Tibial artery (tissue), 4 donors: ENCODE data around the gene ADAM19.

Experiments
- DNase-seq, 2 donors: peaks; one replicate each; pipeline ENCODE4 v3.0.0-alpha.2; 2019
- H3K27ac ChIP-seq, 2 donors: fragments of 200-600 bp; sonication (generic) in 1 of 2; 1 replicate in 1 of 2; 2 replicates in 1 of 2; pipeline ENCODE4 v1.5.1; 2018 to 2019; ENCODE audit warnings: mild to moderate bottlenecking in 1 of 2
- H3K27me3 ChIP-seq, 2 donors: fragments of 200-600 bp; sonication (generic) in 1 of 2; one replicate each; pipeline versions ENCODE4 v1.5.1 to v1.6.0; 2016 to 2019
- H3K36me3 ChIP-seq, 3 donors: fragments of 200-600 bp; sonication (generic) in 2 of 3; one replicate each; pipeline ENCODE4 v1.5.1; 2016 to 2019; ENCODE audit warnings: mild to moderate bottlenecking in 2 of 3
- H3K4me1 ChIP-seq, 4 donors: fragments of 200-600 bp; sonication (generic) in 2 of 4; 1 replicate in 3 of 4; 2 replicates in 1 of 4; pipeline ENCODE4 v1.5.1; 2016 to 2019
- H3K4me3 ChIP-seq, 2 donors: fragments of 200-600 bp; sonication (generic) in 1 of 2; 1 replicate in 1 of 2; 2 replicates in 1 of 2; pipeline ENCODE4 v1.5.1; 2018 to 2019; ENCODE audit warnings: mild to moderate bottlenecking in 2 of 2
- H3K9me3 ChIP-seq, 3 donors: fragments of 200-600 bp; sonication (generic) in 1 of 3; one replicate each; pipeline ENCODE4 v1.5.1; 2016 to 2019
- CTCF ChIP-seq, 2 experiments: fragments of 200-600 bp in 1 of 2; fragments of 450-650 bp in 1 of 2; IDR thresholded peaks; one replicate each; pipeline ENCODE4 v1.5.1; 2017 to 2019; ENCODE audit warnings: antibody characterized with exemption in 2 of 2, mild to moderate bottlenecking in 1 of 2, moderate library complexity in 1 of 2
- intact Hi-C: fragments of 100-400 bp; cut with DNase I; formaldehyde crosslinking; loops from one replicate; pipeline ENCODE4 v1.15.0; 2023; ENCODE audit warnings: low total_unique reads

ADAM19 gene

GRCh38 chr5:157464519-157465171, 110.9 kb downstream of the ADAM19 start:
- no peaks in the 10 kb centered on the region for H3K9me3 ChIP-seq
- peaks cover 0 to 21% (median 13%) of the 10 kb centered on the region in 4 donors for H3K4me1 ChIP-seq
- no peaks in the 10 kb centered on the region for H3K36me3 ChIP-seq
- H3K4me3 ChIP-seq = no peak overlapping the region
- peaks cover 0 to 13% of the 10 kb centered on the region in 2 donors for H3K27me3 ChIP-seq
- TF ChIP-seq CTCF (IDR thresholded peaks at IDR 0.05) = no peak
- intact Hi-C loops = no loop called here
- H3K27ac ChIP-seq = no peak overlapping the region
- DNase-seq = peak; percentile 71 to 77

- H3K36me3 ChIP-seq = no peaks in the 10 kb centered on the region
- H3K27ac ChIP-seq = no peak overlapping the region
- no peak overlapping the region for H3K4me3 ChIP-seq
- no peaks in the 10 kb centered on the region for H3K9me3 ChIP-seq
- peak in 1 of 2 donors; percentile 38 for DNase-seq
- intact Hi-C loops = no loop called here
- no peak for TF ChIP-seq CTCF (IDR thresholded peaks at IDR 0.05)
- H3K4me1 ChIP-seq = peaks cover 0 to 24% (median 14%) of the 10 kb centered on the region in 4 donors
- peaks cover 0 to 13% of the 10 kb centered on the region in 2 donors for H3K27me3 ChIP-seq
Measured at GRCh38 chr5:157463621-157464518, 111.7 kb downstream of the ADAM19 start.

DNA sequence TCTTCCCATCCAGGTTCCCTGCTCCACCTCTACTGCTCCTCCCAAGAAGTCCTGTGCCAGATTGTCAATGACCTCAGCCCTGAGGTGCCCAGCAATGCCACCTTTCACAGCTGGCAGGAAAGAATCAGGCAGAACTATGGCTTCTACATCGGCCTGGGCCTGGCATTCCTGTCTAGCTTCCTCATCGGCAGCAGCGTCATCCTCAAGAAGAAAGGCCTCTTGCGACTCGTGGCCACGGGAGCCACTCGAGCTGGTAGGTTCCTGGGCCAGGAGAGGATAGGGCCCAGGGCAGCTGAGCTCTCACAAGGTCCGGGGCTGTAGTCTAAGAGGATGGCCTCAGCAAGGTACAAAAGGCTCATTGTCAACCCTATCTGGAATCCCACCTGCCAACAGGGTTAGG, 112.5 kb downstream of the ADAM19 start:
- Histone ChIP-seq H3K27ac (no peak overlapping the region), H3K36me3 (no peaks in the 10 kb centered on the region), H3K4me3 (no peak overlapping the region), H3K27me3 (peaks cover 0 to 13% of the 10 kb centered on the region in 2 donors), H3K4me1 (peaks cover 0 to 24% (median 14%) of the 10 kb centered on the region in 4 donors), H3K9me3 (no peaks in the 10 kb centered on the region)
- intact Hi-C loops = no loop called here
- no peak for TF ChIP-seq CTCF (IDR thresholded peaks at IDR 0.05)
- no peak for DNase-seq

DNA sequence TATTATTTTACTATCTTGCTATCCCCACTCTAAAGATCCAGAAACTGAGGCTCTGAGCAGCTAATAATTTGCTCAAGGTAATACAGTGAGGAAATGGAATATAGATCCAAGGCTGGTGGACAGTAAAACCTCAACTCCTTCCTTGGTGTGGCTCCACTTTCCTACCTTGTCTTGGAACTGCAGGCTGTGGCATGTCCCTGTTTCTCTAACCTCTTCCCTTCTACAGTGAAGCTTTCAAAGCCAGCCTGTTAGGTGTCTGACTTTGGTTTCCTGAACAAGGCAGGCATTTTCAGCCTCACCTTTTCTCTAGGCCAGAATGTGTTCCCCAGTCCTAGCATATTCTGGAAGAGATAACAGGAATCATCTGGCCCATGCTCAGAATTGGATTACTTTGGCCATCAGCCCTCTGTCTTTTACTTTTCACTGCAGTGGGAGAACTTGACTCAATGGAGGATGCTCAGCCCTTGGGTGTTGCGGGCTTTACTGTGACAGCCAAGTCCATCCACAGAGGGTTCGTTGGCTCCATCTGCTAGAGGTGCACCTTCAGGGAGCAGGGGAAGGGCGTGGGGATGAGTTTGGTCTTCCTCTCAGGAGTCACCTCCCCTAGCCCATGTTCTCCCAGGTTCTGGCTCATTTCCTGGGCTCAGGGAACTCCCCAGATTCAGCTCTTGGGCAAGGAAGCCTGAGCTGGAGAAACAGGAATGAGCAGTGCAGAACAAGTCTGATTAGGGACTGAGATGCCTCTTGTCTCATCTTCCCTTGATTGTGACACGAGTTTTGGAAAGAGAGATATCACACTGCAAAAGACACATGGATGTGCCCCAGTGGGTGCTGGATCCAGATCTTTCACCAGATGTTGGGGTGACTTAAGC, 114.4 kb downstream of the ADAM19 start:
- no peak for TF ChIP-seq CTCF (IDR thresholded peaks at IDR 0.05)
- H3K27me3 ChIP-seq = peaks cover 0 to 13% of the 10 kb centered on the region in 2 donors
- H3K4me3 ChIP-seq = no peak overlapping the region
- no peak overlapping the region for H3K27ac ChIP-seq
- intact Hi-C loops = no loop called here
- no peaks in the 10 kb centered on the region for H3K36me3 ChIP-seq
- DNase-seq = no peak
- peaks cover 0 to 24% (median 14%) of the 10 kb centered on the region in 4 donors for H3K4me1 ChIP-seq
- no peaks in the 10 kb centered on the region for H3K9me3 ChIP-seq
